Fibroblast of lung (primary cell): ENCODE results near the gene ERCC1. TPM values are rescaled to one million over a fixed set of nuclear protein-coding genes. Genes with fewer than 3 reads are reported as not detected.

Experiments
- DNase-seq, 2 donors: peaks; one replicate each; pipeline versions ENCODE4 v3.0.0 to v3.0.0-alpha.2; 2010; ENCODE audit warnings: low read depth in 2 of 2
- H2AFZ ChIP-seq: 2 replicates; pipeline ENCODE4 v1.5.1; 2012; ENCODE audit warnings: low read length, control low read depth, inconsistent platforms
- H3K27ac ChIP-seq: 2 replicates; pipeline ENCODE4 v1.5.1; 2011; ENCODE audit warnings: low read length, control low read depth; ENCODE audit not compliant: insufficient read depth
- H3K27me3 ChIP-seq: 2 replicates; pipeline ENCODE4 v1.5.1; 2011; ENCODE audit warnings: mild to moderate bottlenecking, low read length; ENCODE audit not compliant: control insufficient read depth, insufficient read depth
- H3K36me3 ChIP-seq: 2 replicates; pipeline ENCODE4 v1.5.1; 2011; ENCODE audit warnings: low read length; ENCODE audit not compliant: control insufficient read depth, insufficient read depth
- H3K4me1 ChIP-seq: 2 replicates; pipeline ENCODE4 v1.5.1; 2011; ENCODE audit warnings: low read length; ENCODE audit not compliant: control insufficient read depth, insufficient read depth; ENCODE audit errors: extremely low read depth
- H3K4me2 ChIP-seq: 2 replicates; pipeline ENCODE4 v1.5.1; 2011; ENCODE audit warnings: low read length, control low read depth; ENCODE audit not compliant: insufficient read depth; ENCODE audit errors: extremely low read depth
- H3K4me3 ChIP-seq, 4 experiments: fragments of 200-600 bp in 1 of 4; sonication (generic) in 1 of 4; replicated peaks in 1 of 4; 2 replicates each; pipeline ENCODE4 v1.5.1; 2011 to 2016; ENCODE audit warnings: low read length in 4 of 4, low read depth in 3 of 4, mild to moderate bottlenecking in 3 of 4, control low read depth in 2 of 4, inconsistent platforms in 1 of 4, mixed read lengths in 1 of 4; ENCODE audit not compliant: insufficient read depth in 1 of 4; ENCODE audit errors: control extremely low read depth in 1 of 4
- H3K79me2 ChIP-seq: 2 replicates; pipeline ENCODE4 v1.5.1; 2012; ENCODE audit warnings: mild to moderate bottlenecking, low read length, inconsistent platforms; ENCODE audit not compliant: control insufficient read depth, insufficient read depth
- H3K9ac ChIP-seq: 2 replicates; pipeline ENCODE4 v1.5.1; 2011; ENCODE audit warnings: mild to moderate bottlenecking, low read length, control low read depth; ENCODE audit not compliant: insufficient read depth
- H3K9me3 ChIP-seq: 2 replicates; pipeline ENCODE4 v1.5.1; 2012; ENCODE audit warnings: low read depth, low read length; ENCODE audit not compliant: control insufficient read depth, insufficient read depth
- H4K20me1 ChIP-seq: 2 replicates; pipeline ENCODE4 v1.5.1; 2011; ENCODE audit warnings: low read length; ENCODE audit not compliant: control insufficient read depth, insufficient read depth; ENCODE audit errors: extremely low read depth
- EZH2 ChIP-seq: IDR thresholded peaks from 2 replicates; pipeline ENCODE4 v1.5.1; 2012; ENCODE audit warnings: low read length, control low read depth, mild to moderate bottlenecking; ENCODE audit errors: missing control alignments
- polyA plus RNA-seq, 2 donors: library from polyadenylated mRNA; depleted of rRNA in 1 of 2; stranded (reverse) in 1 of 2; unstranded in 1 of 2; fragments of >200 nt; gene quantifications; 2 replicates each; pipeline ENCODE4 v1.2.1, GENCODE V29; 2011 to 2012; ENCODE audit warnings: missing spikeins in 1 of 2
- total RNA-seq: library from RNA; depleted of rRNA; stranded (reverse); fragments of >200 nt; gene quantifications from 2 replicates; pipeline ENCODE4 v1.2.1, GENCODE V29; 2014
- TF ChIP-seq, protein P1 (sequence below), 2 donors: IDR thresholded peaks in 1 of 2; conservative IDR thresholded peaks in 1 of 2; 1 replicate in 1 of 2; 2 replicates in 1 of 2; pipeline ENCODE4 v1.5.1; 2011 to 2012; ENCODE audit warnings: low read length in 2 of 2, control low read depth in 1 of 2, inconsistent platforms in 1 of 2, low read depth in 1 of 2, mild to moderate bottlenecking in 1 of 2

ERCC1 gene
- total and polyA plus RNA-seq, 2 donors (not counting 1 experiment from before 2014, with no cell fraction given), result 49.3 to 81.1 TPM

- DNase-seq, result no peak
- H3K9me3 ChIP-seq, result no peaks in the 10 kb centered on the region
- H3K4me2 ChIP-seq, result no peak overlapping the region
- peaks cover 5% of the 10 kb centered on the region for H3K4me1 ChIP-seq
- H4K20me1 ChIP-seq, result no peaks in the 10 kb centered on the region
- no peak overlapping the region for H3K27ac ChIP-seq
- no peak overlapping the region for H2AFZ ChIP-seq
- no peak overlapping the region for H3K4me3 ChIP-seq
- H3K79me2 ChIP-seq, result no peaks in the 10 kb centered on the region
- TF ChIP-seq, protein P1, sequence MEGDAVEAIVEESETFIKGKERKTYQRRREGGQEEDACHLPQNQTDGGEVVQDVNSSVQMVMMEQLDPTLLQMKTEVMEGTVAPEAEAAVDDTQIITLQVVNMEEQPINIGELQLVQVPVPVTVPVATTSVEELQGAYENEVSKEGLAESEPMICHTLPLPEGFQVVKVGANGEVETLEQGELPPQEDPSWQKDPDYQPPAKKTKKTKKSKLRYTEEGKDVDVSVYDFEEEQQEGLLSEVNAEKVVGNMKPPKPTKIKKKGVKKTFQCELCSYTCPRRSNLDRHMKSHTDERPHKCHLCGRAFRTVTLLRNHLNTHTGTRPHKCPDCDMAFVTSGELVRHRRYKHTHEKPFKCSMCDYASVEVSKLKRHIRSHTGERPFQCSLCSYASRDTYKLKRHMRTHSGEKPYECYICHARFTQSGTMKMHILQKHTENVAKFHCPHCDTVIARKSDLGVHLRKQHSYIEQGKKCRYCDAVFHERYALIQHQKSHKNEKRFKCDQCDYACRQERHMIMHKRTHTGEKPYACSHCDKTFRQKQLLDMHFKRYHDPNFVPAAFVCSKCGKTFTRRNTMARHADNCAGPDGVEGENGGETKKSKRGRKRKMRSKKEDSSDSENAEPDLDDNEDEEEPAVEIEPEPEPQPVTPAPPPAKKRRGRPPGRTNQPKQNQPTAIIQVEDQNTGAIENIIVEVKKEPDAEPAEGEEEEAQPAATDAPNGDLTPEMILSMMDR (conservative IDR thresholded peaks at IDR 0.05 in 1 of 2, IDR thresholded peaks at IDR 0.05 in 1 of 2; ENCODE audit: low read depth in 1 of 2, low read length in 2 of 2), result no peak
- TF ChIP-seq EZH2, result no peak
- H3K27me3 ChIP-seq, result no peaks in the 10 kb centered on the region
- no peak overlapping the region for H3K9ac ChIP-seq
- no peaks in the 10 kb centered on the region for H3K36me3 ChIP-seq
Observed at GRCh38 chr19:45448425-45448756, 24.7 kb upstream of the ERCC1 start.

- Histone ChIP-seq H3K4me3 (no peak overlapping the region), H2AFZ (no peak overlapping the region), H3K27me3 (no peaks in the 10 kb centered on the region), H3K9me3 (no peaks in the 10 kb centered on the region), H4K20me1 (no peaks in the 10 kb centered on the region), H3K36me3 (no peaks in the 10 kb centered on the region), H3K9ac (no peak overlapping the region), H3K4me2 (no peak overlapping the region), H3K79me2 (no peaks in the 10 kb centered on the region), H3K27ac (no peak overlapping the region), H3K4me1 (peaks cover 11% of the 10 kb centered on the region)
- no peak for TF ChIP-seq EZH2
- TF ChIP-seq, protein P1 (conservative IDR thresholded peaks at IDR 0.05 in 1 of 2, IDR thresholded peaks at IDR 0.05 in 1 of 2; ENCODE audit: low read depth in 1 of 2, low read length in 2 of 2), result no peak
- DNase-seq, result no peak
Observed at GRCh38 chr19:45446944-45447343, 23.2 kb upstream of the ERCC1 start.

- no peak overlapping the region for H3K9ac ChIP-seq
- H3K27ac ChIP-seq, result no peak overlapping the region
- peak; percentile 36 to 60 for DNase-seq
Observed at GRCh38 chr19:45446295-45446694, 22.6 kb upstream of the ERCC1 start.

More at GRCh38 chr19:45446295-45446694, 22.6 kb upstream of the ERCC1 start:
- no peaks in the 10 kb centered on the region for H3K9me3 ChIP-seq
- TF ChIP-seq, protein P1 (conservative IDR thresholded peaks at IDR 0.05 in 1 of 2, IDR thresholded peaks at IDR 0.05 in 1 of 2; ENCODE audit: low read depth in 1 of 2, low read length in 2 of 2), result peak; percentile 21 to 49
- no peak for TF ChIP-seq EZH2
- H3K4me3 ChIP-seq, result no peak overlapping the region
- no peaks in the 10 kb centered on the region for H3K36me3 ChIP-seq
- H4K20me1 ChIP-seq, result no peaks in the 10 kb centered on the region
- H3K27me3 ChIP-seq, result no peaks in the 10 kb centered on the region
- no peak overlapping the region for H2AFZ ChIP-seq
- no peak overlapping the region for H3K4me2 ChIP-seq
- H3K4me1 ChIP-seq, result peaks cover 11% of the 10 kb centered on the region
- no peaks in the 10 kb centered on the region for H3K79me2 ChIP-seq
